ENCODE results near the gene KIF18A.
"Not testable (repeated sequence)": the region's sequence is repeated elsewhere in the genome, so short reads cannot be mapped to it uniquely, and the experiment has no call there.

KIF18A gene

DNA sequence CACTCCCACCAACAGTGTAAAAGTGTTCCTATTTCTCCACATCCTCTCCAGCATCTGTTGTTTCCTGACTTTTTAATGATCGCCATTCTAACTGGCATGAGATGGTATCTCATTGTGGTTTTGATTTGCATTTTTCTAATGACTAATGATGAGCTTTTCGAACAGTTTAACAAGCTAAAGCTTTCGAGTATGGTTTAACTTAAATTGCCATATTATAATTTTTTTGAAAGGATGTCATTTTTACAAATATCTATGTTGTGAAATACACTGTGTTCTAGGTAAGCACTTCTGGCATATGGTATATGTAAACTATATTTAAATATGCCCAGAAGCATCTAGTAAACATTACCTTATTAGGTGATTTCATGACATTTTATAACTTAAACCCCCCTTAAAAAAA lies 20.3 kb downstream of the KIF18A start:
- H3K4me1 ChIP-seq (ENCODE audit: control insufficient read depth in 2 of 2, insufficient read depth in 1 of 2, low read depth in 1 of 2, low read length in 2 of 2); H3K4ac ChIP-seq (ENCODE audit: low read length); H3K4me3 ChIP-seq (ENCODE audit: low read length in 2 of 2); H4K91ac ChIP-seq (ENCODE audit: low read depth, low read length, poor library complexity); H2AFZ ChIP-seq (ENCODE audit: low read length); DNase-seq (ENCODE audit: low spot score); H3K23ac ChIP-seq (ENCODE audit: low read depth, low read length, poor library complexity); H2BK15ac ChIP-seq (ENCODE audit: low read length); H3K9me3 ChIP-seq (replicated peaks in 1 of 2; ENCODE audit: control insufficient read depth in 2 of 2, insufficient read depth in 1 of 2, low read depth in 1 of 2, low read length in 2 of 2); H3K14ac ChIP-seq (ENCODE audit: low read length); H3K9ac ChIP-seq (ENCODE audit: low read depth, low read length, poor library complexity); H2BK120ac ChIP-seq (ENCODE audit: low read depth, low read length); H3K4me2 ChIP-seq (ENCODE audit: insufficient read depth, low read length, poor library complexity, severe bottlenecking); H2BK5ac ChIP-seq (ENCODE audit: low read length); H2BK12ac ChIP-seq (ENCODE audit: low read length); H3K18ac ChIP-seq (ENCODE audit: low read length); H3K27ac ChIP-seq (replicated peaks; ENCODE audit: low read length); H2AK5ac ChIP-seq (ENCODE audit: low read depth, low read length); H3K27me3 ChIP-seq (ENCODE audit: control insufficient read depth in 3 of 3, insufficient read depth in 3 of 3, low read depth in 1 of 3, low read length in 3 of 3); H3K79me1 ChIP-seq (ENCODE audit: low read depth, low read length); H4K8ac ChIP-seq (ENCODE audit: low read depth, low read length): not testable (repeated sequence)
- peaks cover 8 to 87% of the 10 kb centered on the region in 2 donors for H3K36me3 ChIP-seq (replicated peaks in 1 of 2; ENCODE audit: control insufficient read depth in 2 of 2, insufficient read depth in 2 of 2, low read length in 2 of 2)
- WGBS, 2 donors (ENCODE audit: extremely low coverage in 2 of 2, insufficient read length in 2 of 2, insufficient replicate concordance in 1 of 2), result no CpG with 5 or more reads among the region's 3 CpGs

DNA sequence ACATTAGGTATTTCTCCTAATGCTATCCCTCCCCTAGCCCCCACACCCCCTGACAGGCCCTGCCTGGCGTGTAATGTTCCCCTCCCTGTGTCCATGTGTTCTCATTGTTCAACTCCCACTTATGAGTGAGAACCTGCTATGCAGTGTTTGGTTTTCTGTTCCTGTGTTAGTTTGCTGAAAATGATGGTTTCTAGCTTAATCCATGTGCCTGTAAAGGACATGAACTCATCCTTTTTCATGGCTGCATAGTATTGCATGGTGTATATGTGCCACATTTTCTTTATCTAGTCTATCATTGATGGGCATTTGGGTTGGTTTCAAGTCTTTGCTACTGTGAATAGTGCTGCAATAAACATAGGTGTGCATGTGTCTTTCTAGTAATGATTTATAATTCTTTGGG lies 20.8 kb downstream of the KIF18A start:
- H2AFZ ChIP-seq (ENCODE audit: low read length); H2BK120ac ChIP-seq (ENCODE audit: low read depth, low read length); H3K9ac ChIP-seq (ENCODE audit: low read depth, low read length, poor library complexity); H3K4me1 ChIP-seq (ENCODE audit: control insufficient read depth in 2 of 2, insufficient read depth in 1 of 2, low read depth in 1 of 2, low read length in 2 of 2); H2BK5ac ChIP-seq (ENCODE audit: low read length); H4K8ac ChIP-seq (ENCODE audit: low read depth, low read length); H2BK15ac ChIP-seq (ENCODE audit: low read length); H4K91ac ChIP-seq (ENCODE audit: low read depth, low read length, poor library complexity); H3K14ac ChIP-seq (ENCODE audit: low read length); H3K18ac ChIP-seq (ENCODE audit: low read length); H3K79me1 ChIP-seq (ENCODE audit: low read depth, low read length); H3K4ac ChIP-seq (ENCODE audit: low read length); H3K4me2 ChIP-seq (ENCODE audit: insufficient read depth, low read length, poor library complexity, severe bottlenecking); H3K27ac ChIP-seq (replicated peaks; ENCODE audit: low read length); H2BK12ac ChIP-seq (ENCODE audit: low read length); DNase-seq (ENCODE audit: low spot score); H3K27me3 ChIP-seq (ENCODE audit: control insufficient read depth in 3 of 3, insufficient read depth in 3 of 3, low read depth in 1 of 3, low read length in 3 of 3); H3K23ac ChIP-seq (ENCODE audit: low read depth, low read length, poor library complexity); H3K9me3 ChIP-seq (replicated peaks in 1 of 2; ENCODE audit: control insufficient read depth in 2 of 2, insufficient read depth in 1 of 2, low read depth in 1 of 2, low read length in 2 of 2); H2AK5ac ChIP-seq (ENCODE audit: low read depth, low read length); H3K4me3 ChIP-seq (ENCODE audit: low read length in 2 of 2): not testable (repeated sequence)
- no CpG with 5 or more reads among the region's 1 CpG for WGBS, 2 donors (ENCODE audit: extremely low coverage in 2 of 2, insufficient read length in 2 of 2, insufficient replicate concordance in 1 of 2)
- peaks cover 8 to 92% of the 10 kb centered on the region in 2 donors for H3K36me3 ChIP-seq (replicated peaks in 1 of 2; ENCODE audit: control insufficient read depth in 2 of 2, insufficient read depth in 2 of 2, low read length in 2 of 2)

DNA sequence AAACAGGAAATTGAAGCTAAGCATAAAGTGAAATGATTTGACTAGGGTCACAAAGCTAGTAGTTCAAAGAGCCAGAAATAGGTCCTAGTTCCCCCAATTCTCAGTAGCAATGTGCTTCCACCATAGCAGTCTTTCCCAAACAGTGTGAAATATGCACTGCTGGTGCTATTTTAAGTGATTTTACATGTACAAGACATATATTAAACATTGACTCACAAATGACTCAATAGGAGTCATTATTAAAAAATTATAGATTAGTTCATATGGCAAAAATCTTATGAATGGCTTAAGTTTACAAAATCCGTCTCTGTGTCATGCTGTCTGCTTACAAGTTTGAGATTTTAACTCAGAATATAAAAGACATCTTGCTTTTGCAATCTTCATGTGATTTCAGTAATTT lies 21.4 kb downstream of the KIF18A start:
- Histone ChIP-seq H2BK120ac (ENCODE audit: low read depth, low read length) (no peak overlapping the region), H3K4ac (ENCODE audit: low read length) (no peak overlapping the region), H3K4me3 (ENCODE audit: low read length in 2 of 2) (no peak overlapping the region), H2AFZ (ENCODE audit: low read length) (no peak overlapping the region), H3K27me3 (ENCODE audit: control insufficient read depth in 3 of 3, insufficient read depth in 3 of 3, low read depth in 1 of 3, low read length in 3 of 3) (no peaks in the 10 kb centered on the region), H4K91ac (ENCODE audit: low read depth, low read length, poor library complexity) (no peak overlapping the region), H3K4me2 (ENCODE audit: insufficient read depth, low read length, poor library complexity, severe bottlenecking) (no peak overlapping the region), H4K8ac (ENCODE audit: low read depth, low read length) (no peak overlapping the region), H3K9me3 (replicated peaks in 1 of 2; ENCODE audit: control insufficient read depth in 2 of 2, insufficient read depth in 1 of 2, low read depth in 1 of 2, low read length in 2 of 2) (no peaks in the 10 kb centered on the region), H3K23ac (ENCODE audit: low read depth, low read length, poor library complexity) (no peak overlapping the region), H3K79me1 (ENCODE audit: low read depth, low read length) (no peaks in the 10 kb centered on the region), H2AK5ac (ENCODE audit: low read depth, low read length) (no peak overlapping the region), H3K9ac (ENCODE audit: low read depth, low read length, poor library complexity) (no peak overlapping the region), H3K4me1 (ENCODE audit: control insufficient read depth in 2 of 2, insufficient read depth in 1 of 2, low read depth in 1 of 2, low read length in 2 of 2) (no peaks in the 10 kb centered on the region), H2BK15ac (ENCODE audit: low read length) (no peak overlapping the region), H3K18ac (ENCODE audit: low read length) (no peak overlapping the region), H3K36me3 (replicated peaks in 1 of 2; ENCODE audit: control insufficient read depth in 2 of 2, insufficient read depth in 2 of 2, low read length in 2 of 2) (peaks cover 10 to 98% of the 10 kb centered on the region in 2 donors), H2BK5ac (ENCODE audit: low read length) (no peak overlapping the region), H3K14ac (ENCODE audit: low read length) (no peak overlapping the region), H2BK12ac (ENCODE audit: low read length) (no peak overlapping the region), H3K27ac (replicated peaks; ENCODE audit: low read length) (no peak overlapping the region)
- DNase-seq (ENCODE audit: low spot score), result no peak
- no CpG with 5 or more reads among the region's 1 CpG for WGBS, 2 donors (ENCODE audit: extremely low coverage in 2 of 2, insufficient read length in 2 of 2, insufficient replicate concordance in 1 of 2)

DNA sequence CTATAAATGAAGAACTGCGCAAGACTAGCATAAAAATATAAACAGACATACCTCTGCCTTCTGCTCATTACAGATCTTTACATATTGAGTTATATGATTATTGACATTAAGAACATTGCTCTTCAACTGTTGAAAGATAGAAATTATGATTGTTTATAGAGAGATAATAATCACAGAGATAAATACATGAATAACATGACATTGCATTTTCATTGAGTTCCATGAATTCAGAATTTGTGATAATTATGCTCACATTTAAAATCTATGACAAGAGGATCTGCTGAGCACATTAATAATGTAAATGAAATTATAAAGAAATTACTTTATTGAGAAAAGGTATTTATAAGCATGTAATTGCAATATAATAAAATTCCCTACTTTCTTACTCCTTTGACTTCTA lies 24.8 kb downstream of the KIF18A start:
- no peak overlapping the region for H3K4me3 ChIP-seq (ENCODE audit: low read length in 2 of 2)
- no peak overlapping the region for H3K9ac ChIP-seq (ENCODE audit: low read depth, low read length, poor library complexity)
- H3K4me1 ChIP-seq (ENCODE audit: control insufficient read depth in 2 of 2, insufficient read depth in 1 of 2, low read depth in 1 of 2, low read length in 2 of 2), result no peaks in the 10 kb centered on the region
- no peak overlapping the region for H2AK5ac ChIP-seq (ENCODE audit: low read depth, low read length)
- WGBS, 2 donors (ENCODE audit: extremely low coverage in 2 of 2, insufficient read length in 2 of 2, insufficient replicate concordance in 1 of 2), result no CpG with 5 or more reads among the region's 1 CpG
- H3K4ac ChIP-seq (ENCODE audit: low read length), result no peak overlapping the region
- no peaks in the 10 kb centered on the region for H3K79me1 ChIP-seq (ENCODE audit: low read depth, low read length)
- no peak overlapping the region for H2BK5ac ChIP-seq (ENCODE audit: low read length)
- no peak overlapping the region for H3K23ac ChIP-seq (ENCODE audit: low read depth, low read length, poor library complexity)
- no peak overlapping the region for H4K8ac ChIP-seq (ENCODE audit: low read depth, low read length)
- no peak overlapping the region for H3K4me2 ChIP-seq (ENCODE audit: insufficient read depth, low read length, poor library complexity, severe bottlenecking)
- no peaks in the 10 kb centered on the region for H3K9me3 ChIP-seq (replicated peaks in 1 of 2; ENCODE audit: control insufficient read depth in 2 of 2, insufficient read depth in 1 of 2, low read depth in 1 of 2, low read length in 2 of 2)
- H3K14ac ChIP-seq (ENCODE audit: low read length), result no peak overlapping the region
- H3K27ac ChIP-seq (replicated peaks; ENCODE audit: low read length), result no peak overlapping the region
- H2AFZ ChIP-seq (ENCODE audit: low read length), result no peak overlapping the region
- H2BK15ac ChIP-seq (ENCODE audit: low read length), result no peak overlapping the region
- DNase-seq (ENCODE audit: low spot score), result no peak
- H2BK12ac ChIP-seq (ENCODE audit: low read length), result no peak overlapping the region
- no peak overlapping the region for H3K18ac ChIP-seq (ENCODE audit: low read length)
- H3K27me3 ChIP-seq (ENCODE audit: control insufficient read depth in 3 of 3, insufficient read depth in 3 of 3, low read depth in 1 of 3, low read length in 3 of 3), result no peaks in the 10 kb centered on the region
- H3K36me3 ChIP-seq (replicated peaks in 1 of 2; ENCODE audit: control insufficient read depth in 2 of 2, insufficient read depth in 2 of 2, low read length in 2 of 2), result peaks cover 8 to 98% of the 10 kb centered on the region in 2 donors
- no peak overlapping the region for H4K91ac ChIP-seq (ENCODE audit: low read depth, low read length, poor library complexity)
- H2BK120ac ChIP-seq (ENCODE audit: low read depth, low read length), result no peak overlapping the region

Data from neuronal stem cell (in vitro differentiated cells).